Activated CD4-positive, alpha-beta T cell treated with anti-CD3 and anti-CD28 coated beads for 36 hours (primary cell): ENCODE results near the gene NLRP8. TPM values are rescaled to one million over a fixed set of nuclear protein-coding genes. Genes with fewer than 3 reads are reported as not detected.
"Not testable (repeated sequence)": the region's sequence is repeated elsewhere in the genome, so short reads cannot be mapped to it uniquely, and the experiment has no call there.

Experiments
- ATAC-seq: fragments of 200-7000 bp; cut with Tn5 transposase; one replicate; pipeline ENCODE4 v1.10.0; 2021; ENCODE audit warnings: mild to moderate bottlenecking, moderate library complexity
- CTCF ChIA-PET: fragments of 350-600 bp; sonication (Branson Sonifier 250); formaldehyde crosslinking; loops from one replicate; lab custom pipeline; 2021; ENCODE audit warnings: antibody characterized with exemption; lab: Charles Lee
- POLR2A ChIA-PET: fragments of 350-600 bp; sonication (Branson Sonifier 250); formaldehyde crosslinking; loops from one replicate; lab custom pipeline; 2021; ENCODE audit warnings: antibody characterized with exemption, inconsistent platforms; lab: Charles Lee
- DNase-seq: peaks from one replicate; pipeline ENCODE4 v3.0.0-alpha.2; 2020
- H3K27ac Mint-ChIP-seq: one replicate; pipeline ENCODE4 v1.8.0; 2021; ENCODE audit warnings: mixed read lengths
- H3K27me3 Mint-ChIP-seq: one replicate; pipeline ENCODE4 v1.8.0; 2021; ENCODE audit warnings: mixed read lengths
- H3K36me3 Mint-ChIP-seq: one replicate; pipeline ENCODE4 v1.8.0; 2021; ENCODE audit warnings: low read depth, mixed read lengths
- H3K4me1 Mint-ChIP-seq: one replicate; pipeline ENCODE4 v1.8.0; 2021; ENCODE audit warnings: mixed read lengths
- H3K4me3 Mint-ChIP-seq: one replicate; pipeline ENCODE4 v1.8.0; 2021; ENCODE audit warnings: mild to moderate bottlenecking, moderate library complexity, mixed read lengths
- H3K9me3 Mint-ChIP-seq: one replicate; pipeline ENCODE4 v1.8.0; 2021; ENCODE audit warnings: low read depth, mixed read lengths
- intact Hi-C, 2 experiments: fragments of 100-400 bp; cut with DNase I in 1 of 2; cut with micrococcal nuclease in 1 of 2; formaldehyde crosslinking; loops; one replicate each; pipeline versions ENCODE4 v1.14.2 to v1.15.1; 2022 to 2024; cut with DNase I, micrococcal nuclease
- total RNA-seq, 2 experiments: library from RNA; stranded (reverse); gene quantifications; one replicate each; pipeline ENCODE4 v1.2.3, GENCODE V29; 2021

NLRP8 gene
- total RNA-seq, 2 experiments from 2014 or later = not detected

- Mint-ChIP-seq H3K4me3 (no peak overlapping the region), H3K36me3 (no peaks in the 10 kb centered on the region), H3K9me3 (peaks cover 7% of the 10 kb centered on the region), H3K4me1 (no peaks in the 10 kb centered on the region), H3K27me3 (no peaks in the 10 kb centered on the region), H3K27ac (no peak overlapping the region)
- intact Hi-C loops = no loop called here
- ChIA-PET CTCF (no interaction called here), POLR2A (no interaction called here)
- ATAC-seq = no peak
- DNase-seq = no peak
Observed at GRCh38 chr19:55985254-55985653, 37.6 kb downstream of the NLRP8 start.

- intact Hi-C loops = no loop called here
- peaks cover 7% of the 10 kb centered on the region for H3K9me3 Mint-ChIP-seq
- no peaks in the 10 kb centered on the region for H3K36me3 Mint-ChIP-seq
- ChIA-PET POLR2A (no interaction called here), CTCF (interaction anchor here (0.6 kb wide), 1 partner anchor 982 kb away, joined by 3 read pairs; no protein-coding TSS in a partner anchor)
- H3K4me3 Mint-ChIP-seq = no peak within 1 kb of the TSS
- ATAC-seq (no peak), DNase-seq (no peak)
- no peaks in the 10 kb centered on the region for H3K4me1 Mint-ChIP-seq
- H3K27ac Mint-ChIP-seq = no peak within 1 kb of the TSS
- no peaks in the 10 kb centered on the region for H3K27me3 Mint-ChIP-seq
Observed at GRCh38 chr19:55986487-55986886, 38.9 kb downstream of the NLRP8 start, which contains the start of gene NLRP5. TSS of gene NLRP5 (plus strand) at chr19:55986775.

- no peak for ATAC-seq
- Mint-ChIP-seq H3K27me3 (no peaks in the 10 kb centered on the region), H3K4me3 (no peak overlapping the region), H3K36me3 (no peaks in the 10 kb centered on the region), H3K27ac (no peak overlapping the region), H3K4me1 (no peaks in the 10 kb centered on the region), H3K9me3 (peaks cover 21% of the 10 kb centered on the region)
- ChIA-PET POLR2A (no interaction called here), CTCF (no interaction called here)
- no peak for DNase-seq
- intact Hi-C loops = no loop called here
Observed at GRCh38 chr19:55990831-55991230, 43.2 kb downstream of the NLRP8 start.

GRCh38 chr19:55993492-55993891 is 45.9 kb downstream of the NLRP8 start:
- Mint-ChIP-seq H3K4me3 (no peak overlapping the region), H3K27ac (no peak overlapping the region), H3K9me3 (peaks cover 18% of the 10 kb centered on the region), H3K36me3 (no peaks in the 10 kb centered on the region), H3K27me3 (no peaks in the 10 kb centered on the region), H3K4me1 (no peaks in the 10 kb centered on the region)
- intact Hi-C loops = no loop called here
- ChIA-PET POLR2A (no interaction called here), CTCF (no interaction called here)
- DNase-seq (no peak), ATAC-seq (no peak)

GRCh38 chr19:56014765-56015164 is 67.1 kb downstream of the NLRP8 start:
- POLR2A ChIA-PET = no interaction called here
- CTCF ChIA-PET = interaction anchor here (0.7 kb wide), 1 partner anchor 219 kb away, joined by 3 read pairs; no protein-coding TSS in a partner anchor
- no peaks in the 10 kb centered on the region for H3K27me3 Mint-ChIP-seq
- intact Hi-C loops = no loop called here
- ATAC-seq (no peak), DNase-seq (no peak)
- no peaks in the 10 kb centered on the region for H3K4me1 Mint-ChIP-seq
- H3K4me3 Mint-ChIP-seq = no peak overlapping the region
- H3K9me3 Mint-ChIP-seq = peaks cover 8% of the 10 kb centered on the region
- H3K27ac Mint-ChIP-seq = no peak overlapping the region
- H3K36me3 Mint-ChIP-seq = no peaks in the 10 kb centered on the region

GRCh38 chr19:56015756-56016155 is 68.1 kb downstream of the NLRP8 start:
- no peaks in the 10 kb centered on the region for H3K36me3 Mint-ChIP-seq
- ChIA-PET POLR2A (no interaction called here), CTCF (no interaction called here)
- DNase-seq (no peak), ATAC-seq (no peak)
- peaks cover 9% of the 10 kb centered on the region for H3K9me3 Mint-ChIP-seq
- H3K4me1 Mint-ChIP-seq = no peaks in the 10 kb centered on the region
- no peak overlapping the region for H3K27ac Mint-ChIP-seq
- no peak overlapping the region for H3K4me3 Mint-ChIP-seq
- intact Hi-C loops = no loop called here
- no peaks in the 10 kb centered on the region for H3K27me3 Mint-ChIP-seq

- H3K4me3 Mint-ChIP-seq, H3K36me3 Mint-ChIP-seq, intact Hi-C loops, DNase-seq, H3K4me1 Mint-ChIP-seq, ATAC-seq, H3K9me3 Mint-ChIP-seq, H3K27me3 Mint-ChIP-seq, POLR2A ChIA-PET, H3K27ac Mint-ChIP-seq: not testable (repeated sequence)
- CTCF ChIA-PET = interaction anchor here (0.6 kb wide), 2 partner anchors 309 to 1026 kb away, joined by 3 read pairs; no protein-coding TSS in a partner anchor
Observed at GRCh38 chr19:56019325-56019724, 71.7 kb downstream of the NLRP8 start.

GRCh38 chr19:56020355-56020975 is 72.8 kb downstream of the NLRP8 start:
- H3K27me3 Mint-ChIP-seq, H3K36me3 Mint-ChIP-seq, ATAC-seq, POLR2A ChIA-PET, DNase-seq, H3K4me1 Mint-ChIP-seq, H3K27ac Mint-ChIP-seq, intact Hi-C loops, H3K4me3 Mint-ChIP-seq, H3K9me3 Mint-ChIP-seq, CTCF ChIA-PET: not testable (repeated sequence)

- Mint-ChIP-seq H3K27ac (no peak overlapping the region), H3K36me3 (no peaks in the 10 kb centered on the region), H3K27me3 (no peaks in the 10 kb centered on the region), H3K4me3 (no peak overlapping the region), H3K9me3 (peaks cover 7% of the 10 kb centered on the region), H3K4me1 (no peaks in the 10 kb centered on the region)
- ChIA-PET CTCF (no interaction called here), POLR2A (no interaction called here)
- intact Hi-C loops = no loop called here
- ATAC-seq = no peak
- no peak for DNase-seq
Observed at GRCh38 chr19:56026769-56027168, 79.1 kb downstream of the NLRP8 start.

Other genes with a start within 250 kb of the NLRP8 start
- not detected for gene NLRP9, start 209.4 kb upstream of the NLRP8 start, total RNA-seq
- gene RFPL4A, start 188.7 kb upstream of the NLRP8 start, total RNA-seq = not detected
- not detected for gene RFPL4AL1, start 178.7 kb upstream of the NLRP8 start, total RNA-seq
- gene NLRP11, start 115.8 kb upstream of the NLRP8 start, total RNA-seq = under 1 TPM; 0.05 TPM
- not detected for gene NLRP4, start 111.3 kb upstream of the NLRP8 start, total RNA-seq
- gene NLRP13, start 15.5 kb upstream of the NLRP8 start, total RNA-seq = not detected
- gene NLRP5, start 38.9 kb downstream of the NLRP8 start, total RNA-seq = not detected
- gene ZNF787, start 173.5 kb downstream of the NLRP8 start, total RNA-seq = 10 to 100 TPM; 27.6 to 28.4 TPM
- gene ZNF444, start 193.5 kb downstream of the NLRP8 start, total RNA-seq = 10 to 100 TPM; 29.2 to 32.2 TPM
- not detected for gene GALP, start 228.2 kb downstream of the NLRP8 start, total RNA-seq
- gene ZSCAN5B, start 250.0 kb downstream of the NLRP8 start, total RNA-seq = not detected